AG04449 (cell line): ENCODE data around the gene RAB27B.

Experiments used
- CTCF ChIA-PET: fragments of 350-600 bp; formaldehyde crosslinking; extraction: SDS; loops from one replicate; lab custom pipeline; 2021; ENCODE audit warnings: antibody characterized with exemption; lab: Yijun Ruan, JAX
- POLR2A ChIA-PET: fragments of 400-600, 350-600 bp; formaldehyde crosslinking; extraction: SDS; loops from one replicate; lab custom pipeline; 2020; ENCODE audit warnings: antibody characterized with exemption, inconsistent platforms; lab: Yijun Ruan, JAX
- DNase-seq: peaks from one replicate; pipeline ENCODE4 v3.0.0-alpha.2; 2010; ENCODE audit warnings: low read depth, low spot score
- H3K4me3 ChIP-seq: 2 replicates; pipeline ENCODE4 v1.5.1; 2011; ENCODE audit warnings: low read depth, mild to moderate bottlenecking, control low read depth, low read length
- CTCF ChIP-seq: IDR thresholded peaks from one replicate; pipeline ENCODE4 v1.5.1; 2011; ENCODE audit warnings: mild to moderate bottlenecking, moderate library complexity, low read length, control low read depth, inconsistent platforms; ENCODE audit not compliant: insufficient read depth; ENCODE audit errors: missing control alignments

The RAB27B gene

GRCh38 chr18:54867131-54867530, 38.9 kb downstream of the RAB27B start:
- CTCF ChIA-PET: no interaction called here
- TF ChIP-seq CTCF: no peak
- no peak for DNase-seq
- H3K4me3 ChIP-seq: no peak overlapping the region
- POLR2A ChIA-PET: no interaction called here

- CTCF ChIA-PET: interaction anchor here (0.7 kb wide), 1 partner anchor 9 kb away, joined by 3 read pairs; no protein-coding TSS in a partner anchor
- H3K4me3 ChIP-seq: no peak overlapping the region
- TF ChIP-seq CTCF: no peak
- POLR2A ChIA-PET: no interaction called here
- no peak for DNase-seq
Observed at GRCh38 chr18:54871231-54871630, 43.0 kb downstream of the RAB27B start.

DNA sequence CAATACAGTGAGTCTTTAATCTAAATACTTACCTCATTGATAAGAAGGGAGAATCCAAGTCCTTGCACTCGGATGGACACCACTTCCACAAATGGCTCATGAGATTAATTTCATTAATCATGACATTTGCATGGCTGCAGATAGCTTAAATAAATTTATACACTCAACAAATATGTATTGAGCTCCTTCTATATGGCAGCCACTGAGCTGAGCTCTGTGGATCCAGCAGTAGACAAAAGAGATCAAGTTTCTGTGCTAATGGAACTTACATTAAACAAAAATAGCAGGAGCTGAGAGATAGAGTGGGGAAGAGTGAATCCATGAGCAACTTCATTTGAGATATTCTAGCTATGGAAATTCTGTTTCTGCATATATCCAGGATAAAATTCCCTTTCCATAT, 44.4 kb downstream of the RAB27B start:
- CTCF ChIA-PET: no interaction called here
- POLR2A ChIA-PET: no interaction called here
- TF ChIP-seq CTCF: no peak

GRCh38 chr18:54873884-54874255, 45.6 kb downstream of the RAB27B start:
- ChIA-PET POLR2A (no interaction called here), CTCF (interaction anchor here (0.9 kb wide), 1 partner anchor 203 kb away, joined by 3 read pairs; no protein-coding TSS in a partner anchor)
- TF ChIP-seq CTCF: no peak
- H3K4me3 ChIP-seq: no peak overlapping the region
- DNase-seq: no peak

More for the DNA sequence above, 44.4 kb downstream of the RAB27B start:
- DNase-seq: no peak
- no peak overlapping the region for H3K4me3 ChIP-seq

DNA sequence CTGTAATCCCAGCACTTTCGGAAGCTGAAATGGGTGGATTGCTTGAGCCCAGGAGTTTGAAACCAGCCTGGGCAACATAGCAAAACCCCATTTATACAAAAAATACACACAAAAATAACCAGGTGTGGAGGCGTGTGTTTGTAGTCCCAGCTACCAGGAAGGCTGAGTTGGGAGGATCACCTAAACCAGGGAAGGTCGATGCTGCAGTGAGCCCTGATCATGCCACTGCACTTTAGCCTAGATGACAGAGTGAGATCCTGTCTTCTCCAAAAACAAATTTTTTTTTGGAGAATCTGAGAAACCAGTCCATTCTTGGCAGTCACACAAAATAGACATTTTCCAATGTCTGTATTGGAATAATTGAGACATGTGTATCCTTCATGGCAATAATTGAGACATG, 46.8 kb downstream of the RAB27B start:
- TF ChIP-seq CTCF: no peak
- DNase-seq: no peak
- no peak overlapping the region for H3K4me3 ChIP-seq
- POLR2A ChIA-PET: no interaction called here
- CTCF ChIA-PET: no interaction called here

DNA sequence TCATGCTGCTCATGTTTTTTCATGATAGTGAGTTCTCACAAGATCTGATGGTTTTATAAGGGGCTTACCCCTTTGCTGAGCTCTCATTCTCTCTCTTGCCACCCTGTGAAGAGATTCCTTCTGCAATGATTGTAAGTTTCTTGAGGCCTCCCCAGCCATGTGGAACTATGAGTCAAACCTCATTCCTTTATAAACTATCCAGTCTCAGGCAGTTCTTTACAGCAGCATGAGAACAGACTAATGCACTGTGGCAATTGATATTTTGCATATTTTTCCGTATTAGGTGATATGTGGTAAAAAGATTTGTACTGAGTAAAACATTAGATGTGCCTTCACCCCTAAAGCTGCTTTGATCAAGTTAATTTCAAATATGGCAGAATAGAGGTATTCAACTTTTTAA, 48.8 kb downstream of the RAB27B start:
- DNase-seq: no peak
- no peak for TF ChIP-seq CTCF
- POLR2A ChIA-PET: no interaction called here
- no peak overlapping the region for H3K4me3 ChIP-seq
- CTCF ChIA-PET: no interaction called here
